HG03442 (cell line): ENCODE data around the gene ANKDD1A.

Experiments used
- ATAC-seq: cut with Tn5 transposase; IDR thresholded peaks from one replicate; pipeline ENCODE4 v1.9.1; 2021; ENCODE audit warnings: mild to moderate bottlenecking, moderate library complexity; ENCODE audit not compliant: unreplicated experiment

Gene ANKDD1A

DNA sequence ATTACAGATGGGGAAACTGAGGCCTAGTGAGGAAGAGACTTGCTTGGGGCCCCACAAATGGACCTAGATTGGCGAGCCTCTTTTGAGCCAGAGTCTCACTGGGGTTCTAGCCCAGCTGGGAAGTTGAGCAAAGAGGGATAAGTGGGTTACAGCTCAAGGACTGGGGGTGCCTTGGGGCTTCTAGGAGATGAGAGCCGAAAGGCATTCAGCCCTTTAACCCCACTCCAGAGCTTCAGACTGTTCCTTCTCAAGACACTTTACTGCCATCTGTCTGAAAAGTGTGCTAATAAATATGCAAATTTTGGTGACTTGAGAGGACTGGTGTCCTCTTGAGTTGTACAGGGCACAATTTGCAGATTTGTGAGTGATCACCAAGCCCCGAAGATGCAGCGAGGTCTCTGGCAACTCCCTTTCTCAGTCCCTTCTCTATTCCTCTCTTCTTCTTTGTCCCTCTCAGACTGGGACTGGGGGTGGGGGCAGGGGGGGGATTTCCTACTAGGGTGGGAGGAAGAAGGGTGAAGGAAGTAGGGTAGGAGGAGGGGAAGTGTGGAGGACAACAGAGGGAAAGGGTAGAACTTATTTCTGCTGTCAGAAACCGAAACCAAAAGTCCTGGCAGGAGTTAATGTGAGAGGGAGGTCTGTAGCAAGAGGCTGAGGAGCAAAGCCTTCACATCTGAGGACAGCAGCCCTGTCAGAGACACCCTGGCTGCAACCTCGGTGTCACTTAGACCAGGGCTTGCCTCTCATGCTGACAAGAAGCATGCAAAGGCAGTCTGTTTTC is 16.2 kb upstream of the ANKDD1A start:
- ATAC-seq: peak; percentile 20

GRCh38 chr15:64896371-64897069 is 15.2 kb upstream of the ANKDD1A start:
- ATAC-seq: no peak

- no peak for ATAC-seq
Observed at GRCh38 chr15:64897345-64897985, 14.2 kb upstream of the ANKDD1A start.

DNA sequence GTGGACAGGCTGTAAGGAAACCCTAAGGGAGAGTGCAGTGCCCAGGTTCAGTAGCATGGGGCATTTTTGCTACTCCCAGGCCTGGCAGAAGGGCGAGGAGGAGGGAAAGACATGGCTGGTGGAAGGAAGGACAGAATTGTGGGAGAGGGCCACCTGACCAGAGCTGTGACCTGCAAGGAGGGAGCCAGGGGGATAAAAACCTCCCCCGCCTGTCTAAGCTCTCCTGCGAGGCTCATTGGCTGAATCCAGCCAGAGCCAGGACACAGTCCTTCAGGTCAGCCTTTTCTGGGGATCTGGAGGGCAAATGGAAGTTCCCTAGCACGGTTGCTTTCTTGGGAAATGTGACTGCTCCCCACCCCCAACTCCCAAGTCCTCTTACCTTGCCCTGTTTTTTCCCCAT is 13.3 kb upstream of the ANKDD1A start:
- ATAC-seq: no peak

DNA sequence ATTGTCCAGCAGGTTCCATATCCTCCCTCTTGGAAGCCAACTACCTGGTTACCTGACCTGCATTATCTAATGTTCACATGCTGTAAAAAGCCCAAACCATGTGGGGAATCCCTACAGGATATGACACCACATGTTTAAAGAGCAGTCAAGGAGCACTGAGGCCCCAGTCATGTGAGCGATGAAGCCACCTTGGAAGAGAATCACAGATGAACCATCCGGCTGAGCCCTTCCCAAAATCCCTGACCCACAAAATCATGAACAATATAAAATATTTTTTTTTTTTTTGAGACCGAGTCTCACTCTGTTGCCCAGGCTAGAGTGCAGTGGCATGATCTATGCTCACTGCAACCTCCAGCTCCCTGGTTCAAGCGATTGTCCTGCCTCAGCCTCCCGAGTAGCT is 10.6 kb upstream of the ANKDD1A start:
- no peak for ATAC-seq

DNA sequence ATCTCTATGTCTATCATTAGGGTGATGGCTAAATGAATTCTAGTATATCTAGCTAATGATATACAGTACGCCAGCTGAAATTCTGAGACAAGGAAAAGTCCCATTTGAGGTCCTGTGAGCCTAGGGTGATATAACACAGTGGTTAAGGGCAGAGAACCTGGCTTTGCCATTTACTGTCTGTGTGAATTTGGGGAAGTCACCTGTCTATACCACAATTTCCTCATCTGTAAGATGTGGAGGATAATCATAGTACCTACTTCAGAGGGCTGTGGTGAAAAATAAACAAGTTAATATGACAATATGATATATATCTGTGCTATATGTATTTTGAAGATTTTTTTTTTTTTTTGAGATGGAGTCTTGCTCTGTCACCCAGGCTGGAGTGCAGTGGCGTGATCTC is 9.8 kb upstream of the ANKDD1A start:
- ATAC-seq: no peak

- no peak for ATAC-seq
Observed at GRCh38 chr15:64902863-64903262, 8.8 kb upstream of the ANKDD1A start.

DNA sequence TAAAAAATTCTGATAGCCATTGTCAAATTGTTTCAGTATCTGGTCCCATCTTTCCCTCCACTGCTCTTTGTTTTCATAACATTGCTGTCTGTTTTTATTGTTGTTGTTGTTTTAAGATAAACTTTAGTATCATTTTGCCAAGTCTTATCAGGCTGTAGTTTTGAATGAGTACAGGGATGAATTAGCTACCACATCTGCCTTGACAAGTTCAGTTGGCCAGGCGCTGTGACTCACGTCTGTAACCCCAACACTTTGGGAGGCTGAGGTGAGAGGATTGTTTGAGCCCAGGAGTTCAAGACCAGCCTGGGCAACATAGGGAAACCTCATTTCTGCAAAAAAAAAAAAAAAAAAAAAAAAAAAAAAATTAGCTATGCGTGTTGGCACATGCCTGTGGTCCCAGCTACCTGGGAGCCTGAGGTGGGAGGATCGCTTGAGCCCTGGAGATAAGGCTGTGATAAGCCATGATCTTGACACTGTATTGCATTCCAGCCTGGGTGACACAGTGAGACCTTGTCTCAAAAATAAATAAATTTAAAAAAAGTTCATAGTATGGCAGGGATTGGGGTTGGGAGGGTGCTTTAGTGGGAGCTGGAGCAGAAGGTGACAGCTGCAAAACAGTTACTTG is 8.3 kb upstream of the ANKDD1A start:
- no peak for ATAC-seq

GRCh38 chr15:64904189-64904588 is 7.5 kb upstream of the ANKDD1A start:
- no peak for ATAC-seq

DNA sequence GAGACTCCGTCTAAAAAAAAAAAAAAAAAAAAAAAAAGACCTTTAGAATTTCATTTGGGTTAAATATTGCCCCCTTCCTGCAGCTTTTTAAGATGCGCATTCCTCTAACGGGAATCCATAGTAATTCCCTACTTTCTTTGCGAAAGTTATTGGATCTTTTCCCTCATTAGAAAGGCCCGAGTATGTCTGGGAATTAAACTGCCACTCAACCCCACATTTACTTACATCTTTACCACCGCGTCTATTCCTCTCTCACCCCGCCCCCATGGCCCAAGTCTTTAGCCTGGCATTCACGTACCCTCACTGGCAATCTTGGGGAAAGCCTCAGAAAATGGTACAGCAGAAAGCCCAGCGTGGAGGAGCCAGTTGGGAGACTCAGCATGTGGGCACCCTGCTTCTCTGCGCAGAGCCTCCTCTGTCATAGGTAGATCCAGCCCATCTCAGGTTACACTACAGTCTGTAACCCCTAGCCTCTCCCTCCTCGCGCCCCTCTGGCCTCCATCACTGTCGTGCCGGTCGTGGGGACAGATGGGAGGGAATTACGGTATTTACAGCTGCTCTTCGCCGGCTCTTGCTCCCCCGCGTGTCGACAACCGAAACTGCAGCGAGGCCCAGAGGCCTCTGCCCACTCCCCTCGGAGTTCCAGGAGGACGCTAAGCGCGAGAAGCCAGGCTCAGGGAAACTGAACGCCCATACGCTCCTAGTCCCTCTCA is 6.4 kb upstream of the ANKDD1A start:
- ATAC-seq: no peak

- no peak for ATAC-seq
Observed at GRCh38 chr15:64905941-64906340, 5.8 kb upstream of the ANKDD1A start.

DNA sequence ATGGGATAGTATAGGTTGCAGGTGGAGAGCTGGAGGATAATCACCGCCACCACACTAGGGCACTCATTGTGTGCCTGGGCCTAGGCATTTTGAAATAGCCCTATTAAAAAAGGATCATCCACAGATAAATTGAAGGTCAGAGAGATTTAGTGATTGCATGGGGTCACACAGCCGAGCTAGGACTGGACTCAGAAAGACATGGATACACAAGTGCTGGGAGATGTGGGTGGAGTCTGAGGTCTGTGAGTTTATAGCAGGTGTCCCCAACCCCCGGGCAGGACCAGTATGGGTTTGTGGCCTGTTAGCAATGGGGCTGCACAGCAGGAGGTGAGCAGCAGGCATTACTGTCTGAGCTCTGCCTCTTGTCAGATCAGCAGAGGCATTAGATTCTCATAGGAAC is 5.3 kb upstream of the ANKDD1A start:
- no peak for ATAC-seq

GRCh38 chr15:64907991-64908390 is 3.7 kb upstream of the ANKDD1A start:
- no peak for ATAC-seq

DNA sequence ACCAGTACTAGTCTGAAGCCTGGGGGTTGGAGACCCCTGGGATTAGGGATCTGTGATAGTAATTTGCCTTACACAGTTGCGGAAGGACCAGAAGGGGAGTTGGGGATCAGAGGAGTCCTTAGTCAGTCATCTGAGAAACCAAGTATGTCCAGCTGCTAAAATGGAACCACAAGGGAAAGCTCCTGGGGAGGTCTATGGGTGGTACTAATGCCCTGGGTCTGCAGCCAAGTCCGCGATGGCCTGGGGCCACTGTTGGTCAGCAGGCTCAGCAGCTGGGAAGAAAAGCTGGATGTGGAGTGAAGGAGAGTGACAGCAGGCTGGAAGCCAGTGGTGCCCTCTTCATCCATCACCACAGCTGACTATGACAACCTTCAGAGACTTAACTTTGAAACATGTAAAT is 2.2 kb upstream of the ANKDD1A start:
- ATAC-seq: no peak

GRCh38 chr15:64912379-64913325 is 950 bp downstream of the ANKDD1A start:
- ATAC-seq: no peak

DNA sequence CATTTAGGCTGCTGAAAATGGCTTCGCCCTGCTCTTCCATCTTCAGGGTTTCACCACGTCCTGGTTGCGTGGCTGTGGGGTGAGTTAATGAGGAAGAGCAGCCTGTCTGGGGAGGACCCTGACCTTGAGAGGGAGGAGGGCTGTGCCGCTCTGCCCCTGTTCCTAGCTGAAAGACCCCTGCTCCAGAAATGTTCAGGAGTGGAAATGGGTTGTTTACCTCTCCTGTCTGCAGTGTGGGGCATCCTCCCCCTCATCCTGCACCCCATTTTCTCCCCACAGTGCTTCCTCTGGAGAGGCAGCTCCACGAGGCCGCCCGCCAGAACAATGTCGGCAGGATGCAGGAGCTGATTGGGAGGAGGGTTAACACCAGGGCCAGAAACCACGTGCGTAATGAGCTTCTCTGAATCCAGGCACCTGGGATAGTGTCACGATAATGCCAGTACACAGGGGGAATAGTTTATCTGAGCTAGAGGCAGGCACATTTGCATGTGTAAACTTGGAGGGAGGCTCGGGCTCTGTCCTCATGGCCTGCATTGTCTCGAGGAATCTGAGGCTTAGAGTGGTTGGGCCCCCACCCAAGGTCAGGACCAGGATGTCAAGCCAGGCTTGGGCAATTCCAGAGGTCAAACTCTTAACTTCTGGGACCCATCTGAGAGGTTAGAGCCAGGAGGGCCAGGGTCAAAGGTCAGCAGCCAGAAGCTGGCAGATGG is 4.0 kb downstream of the ANKDD1A start:
- ATAC-seq: no peak

- ATAC-seq: no peak
Observed at GRCh38 chr15:64916365-64916764, 4.7 kb downstream of the ANKDD1A start.

- ATAC-seq: no peak
Observed at GRCh38 chr15:64917211-64917610, 5.5 kb downstream of the ANKDD1A start.

- no peak for ATAC-seq
Observed at GRCh38 chr15:64919721-64920120, 8.0 kb downstream of the ANKDD1A start.
